SKM-1 treated with dmso at 0.1 percent for 144 hours (cell line): ENCODE results near the gene COA8.
A peak's percentile ranks its signal among the peaks of the same experiment; 100 is the strongest.
"Not testable (repeated sequence)": the region's sequence is repeated elsewhere in the genome, so short reads cannot be mapped to it uniquely, and the experiment has no call there.

ENCODE experiments used
- DNase-seq: peaks from one replicate; lab custom pipeline; 2025; ENCODE audit not compliant: unreplicated experiment; lab: John Stamatoyannopoulos, UW

COA8 gene

DNA sequence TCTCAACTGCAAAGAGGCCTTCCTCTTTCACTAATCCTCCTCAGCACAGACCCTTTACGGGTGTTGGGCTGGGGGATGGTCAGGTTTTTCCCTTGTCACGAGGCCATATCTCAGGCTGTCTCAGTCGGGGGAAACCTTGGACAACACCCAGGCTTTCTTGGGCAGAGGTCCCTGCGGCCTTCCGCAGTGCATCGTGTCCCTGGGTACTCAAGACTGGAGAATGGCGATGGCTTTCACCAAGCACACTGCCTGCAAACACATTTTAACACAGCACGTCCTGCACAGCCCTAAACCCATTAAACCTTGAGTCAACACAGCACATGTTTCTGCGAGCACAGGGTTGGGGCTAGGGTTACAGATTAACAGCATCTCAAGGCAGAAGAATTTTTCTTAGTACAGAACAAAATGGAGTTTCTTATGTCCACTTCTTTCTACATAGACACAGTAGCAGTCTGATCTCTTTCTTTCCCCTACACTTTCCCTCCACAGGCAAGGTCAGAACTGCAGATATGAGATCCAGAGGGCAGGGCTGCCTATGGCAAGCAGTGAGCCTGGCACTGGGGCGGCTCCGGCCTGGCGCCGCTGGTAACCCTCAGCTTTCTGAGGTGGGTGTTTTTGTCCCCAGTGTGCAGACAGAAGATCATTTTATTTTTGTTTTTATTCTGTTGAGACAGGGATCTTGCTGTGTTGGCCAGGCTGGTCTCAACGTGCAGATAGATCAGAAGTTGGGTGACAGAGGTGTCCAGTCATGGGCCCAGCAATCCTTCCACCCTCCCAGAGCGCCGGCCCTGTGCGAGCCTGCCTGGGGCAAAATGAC is 37.1 kb upstream of the COA8 start:
- not testable (repeated sequence) for DNase-seq

DNA sequence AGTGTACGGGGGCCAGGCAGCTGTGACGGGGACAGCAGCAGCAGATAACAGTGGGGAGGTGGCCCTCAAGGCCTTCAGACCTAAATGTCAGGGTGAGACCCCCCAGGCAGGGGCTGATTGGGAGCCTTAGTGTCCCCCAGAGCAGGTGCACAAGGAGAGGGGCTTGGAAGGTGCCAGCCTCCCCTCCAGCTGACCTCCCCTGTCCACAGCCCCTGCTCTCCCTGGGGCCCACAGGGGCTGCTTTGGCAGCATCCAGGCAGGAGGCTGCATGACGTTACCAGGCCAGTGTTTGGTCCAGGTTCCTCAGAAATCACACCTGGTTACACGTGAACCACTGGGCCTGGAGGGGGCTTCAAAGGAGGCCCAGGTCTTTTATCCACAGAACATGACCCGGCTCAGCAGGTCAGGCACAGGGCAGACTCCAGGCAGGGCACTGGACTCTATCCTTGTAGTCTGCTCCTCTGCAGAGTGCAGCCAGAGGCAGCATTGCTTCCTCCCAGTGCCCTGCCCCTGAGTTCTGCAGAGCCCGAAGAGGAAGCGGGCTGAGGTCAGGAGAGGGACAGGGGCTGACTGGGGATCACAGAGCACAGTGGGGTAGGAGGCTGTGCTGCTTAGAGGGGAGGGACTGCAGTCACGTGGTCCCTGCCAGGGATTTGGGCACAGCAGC is 36.4 kb upstream of the COA8 start:
- DNase-seq = peak; percentile 30

DNA sequence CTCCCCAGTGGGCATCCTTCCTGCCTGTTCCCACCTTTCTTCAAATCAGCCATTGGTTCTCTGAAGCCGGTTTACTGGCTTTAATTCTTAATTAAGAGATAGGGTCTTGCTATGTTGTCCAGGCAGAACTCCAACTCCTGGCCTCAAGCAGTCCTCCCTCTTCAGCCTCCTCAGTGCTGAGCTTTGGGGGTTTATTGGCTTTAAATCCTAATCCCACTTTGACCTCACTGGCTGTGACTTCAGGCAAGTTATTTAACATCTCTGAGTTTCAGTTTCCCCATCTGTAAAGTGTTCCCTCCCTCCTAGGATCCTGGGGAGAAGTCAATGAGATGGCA is 35.9 kb upstream of the COA8 start:
- no peak for DNase-seq

DNA sequence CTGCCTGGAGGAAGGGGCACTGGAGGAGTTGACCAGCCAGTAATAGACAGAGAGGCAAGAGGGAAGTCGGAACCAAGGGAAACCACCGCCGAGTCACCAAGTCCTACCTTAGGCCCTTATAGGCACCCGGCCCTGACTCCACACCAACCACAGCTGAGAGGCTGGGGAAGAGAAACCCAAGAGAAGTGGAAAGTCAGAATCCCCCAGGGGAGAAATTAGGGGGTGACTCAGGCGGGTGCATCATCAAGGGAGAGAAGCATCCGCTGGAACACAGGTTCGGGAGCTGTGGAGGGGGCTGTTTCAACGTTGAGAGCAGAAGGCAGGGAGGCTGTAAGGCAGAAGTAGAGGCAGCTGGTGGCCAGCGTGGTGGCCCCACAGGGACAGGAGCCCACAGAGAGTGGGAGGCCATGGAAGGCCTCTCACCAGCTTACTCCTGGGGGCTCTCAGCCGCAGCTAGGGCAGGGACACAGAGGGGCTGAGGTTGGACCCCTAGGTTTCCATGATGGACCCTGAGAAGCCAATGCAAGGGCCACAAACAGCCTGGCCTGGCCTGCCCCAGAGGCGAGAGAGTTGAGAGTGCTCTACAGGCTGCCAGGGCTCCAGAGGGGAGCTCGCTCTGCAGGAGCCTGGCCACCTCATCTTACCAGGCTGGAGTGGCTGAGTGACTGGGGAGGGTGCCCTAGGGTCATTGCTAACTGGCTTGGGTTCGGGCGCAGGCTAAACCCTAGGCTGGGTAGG is 35.2 kb upstream of the COA8 start:
- no peak for DNase-seq

DNA sequence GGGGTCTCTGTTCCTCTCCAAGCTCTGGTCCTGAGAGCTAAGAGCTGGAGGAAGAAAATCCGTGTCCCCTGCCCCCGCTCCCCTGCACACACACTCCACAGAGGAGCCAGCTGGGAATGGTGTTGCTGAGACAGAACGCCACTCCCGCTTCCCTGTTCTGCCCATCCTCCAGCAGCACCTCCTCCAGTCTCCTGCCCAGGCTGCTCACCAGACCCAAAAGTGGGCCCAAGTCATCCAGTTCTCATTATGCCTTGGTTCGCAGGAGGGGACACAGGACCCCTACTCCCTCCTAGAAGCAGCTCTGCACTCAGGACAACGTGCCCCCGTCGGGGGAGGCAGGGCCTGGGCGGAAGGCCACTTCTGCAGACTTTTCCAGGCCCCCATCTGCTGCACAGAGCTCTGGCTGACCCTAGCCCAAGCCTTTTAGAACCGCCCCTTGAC is 34.6 kb upstream of the COA8 start:
- DNase-seq = no peak

DNA sequence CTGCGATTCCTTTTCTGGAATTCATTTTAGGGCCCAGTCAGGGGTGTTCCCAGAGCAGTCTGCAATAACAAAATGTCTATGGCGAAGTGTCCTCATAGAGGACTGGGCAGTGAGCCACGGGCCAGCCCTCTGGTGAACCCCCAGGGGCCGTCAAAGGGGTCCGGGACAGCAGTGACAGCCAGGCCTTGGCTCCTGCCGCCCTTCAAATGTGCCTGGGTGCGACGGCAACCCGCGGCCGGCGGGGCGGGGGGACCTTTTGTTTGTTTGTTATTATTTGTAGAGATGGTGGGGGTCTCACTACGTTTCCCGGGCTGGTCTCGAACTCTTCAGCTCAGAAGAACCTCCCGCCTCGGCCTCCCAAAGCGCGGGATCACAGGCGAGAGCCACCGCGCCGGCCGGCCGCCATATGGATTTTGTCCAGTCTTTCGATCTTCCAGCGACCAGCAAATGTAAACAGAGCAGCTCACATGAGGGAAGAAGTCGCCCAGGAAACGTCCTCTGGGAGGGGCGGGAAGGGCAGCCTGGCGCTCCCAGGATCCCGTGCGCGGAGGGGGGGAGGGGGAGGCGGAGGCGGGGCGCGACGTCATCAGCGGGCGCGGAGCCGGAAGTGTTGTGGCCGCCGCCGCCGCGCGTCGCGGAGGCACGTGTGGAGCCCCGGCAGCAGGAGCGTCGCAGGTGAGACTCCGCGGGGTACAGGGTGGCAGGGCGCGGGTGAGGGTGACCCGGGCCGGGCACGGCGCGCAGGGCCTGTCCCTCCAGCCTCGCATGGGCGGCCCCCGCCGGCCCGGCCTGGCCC is 34.0 kb upstream of the COA8 start, which contains the start of gene TRMT61A:
Gene TRMT61A, plus strand, starts transcription at position 610 of the 796 bp plus-strand sequence. CDS start 783 bp downstream, outside the sequence.
- peak; percentile 51 for DNase-seq

DNA sequence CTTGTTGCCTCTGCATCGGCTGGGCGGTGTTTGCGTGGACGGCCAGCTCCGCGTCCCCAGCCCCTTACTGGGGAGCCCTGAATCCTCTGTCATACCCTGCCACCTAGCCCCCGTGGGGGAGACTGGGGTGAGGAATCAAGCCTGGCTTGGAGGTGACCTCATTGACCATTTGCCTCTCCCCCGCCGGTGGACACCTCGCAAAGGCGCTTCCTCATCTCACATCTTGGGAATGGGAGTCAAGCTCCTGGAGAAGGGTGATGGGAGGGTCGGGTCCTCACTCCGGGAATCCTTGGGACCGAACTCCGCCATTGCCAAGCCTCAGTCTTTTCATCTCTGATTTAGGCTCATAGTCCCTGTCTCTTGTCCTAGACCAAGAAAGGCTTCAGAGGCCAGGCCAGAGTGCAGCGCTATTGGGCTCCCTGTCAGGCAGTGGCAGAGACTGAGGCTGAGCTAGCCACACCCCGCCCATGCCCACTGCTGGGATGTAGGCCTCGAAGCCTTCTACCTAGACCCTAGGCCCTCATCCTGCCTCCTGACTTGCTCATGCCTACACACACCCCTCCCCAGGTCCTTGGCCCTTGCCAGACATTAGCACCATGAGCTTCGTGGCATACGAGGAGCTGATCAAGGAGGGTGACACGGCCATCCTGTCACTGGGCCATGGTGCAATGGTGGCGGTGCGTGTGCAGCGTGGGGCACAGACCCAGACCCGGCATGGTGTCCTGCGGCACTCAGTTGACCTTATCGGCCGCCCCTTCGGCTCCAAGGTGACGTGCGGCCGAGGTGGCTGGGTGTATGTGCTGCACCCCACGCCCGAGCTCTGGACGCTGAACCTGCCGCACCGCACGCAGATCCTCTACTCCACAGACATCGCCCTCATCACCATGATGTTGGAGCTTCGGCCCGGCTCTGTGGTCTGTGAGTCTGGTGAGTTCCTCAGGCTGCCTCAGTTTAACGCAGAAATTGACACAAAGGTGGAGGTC is 33.1 kb upstream of the COA8 start:
- no peak for DNase-seq

DNA sequence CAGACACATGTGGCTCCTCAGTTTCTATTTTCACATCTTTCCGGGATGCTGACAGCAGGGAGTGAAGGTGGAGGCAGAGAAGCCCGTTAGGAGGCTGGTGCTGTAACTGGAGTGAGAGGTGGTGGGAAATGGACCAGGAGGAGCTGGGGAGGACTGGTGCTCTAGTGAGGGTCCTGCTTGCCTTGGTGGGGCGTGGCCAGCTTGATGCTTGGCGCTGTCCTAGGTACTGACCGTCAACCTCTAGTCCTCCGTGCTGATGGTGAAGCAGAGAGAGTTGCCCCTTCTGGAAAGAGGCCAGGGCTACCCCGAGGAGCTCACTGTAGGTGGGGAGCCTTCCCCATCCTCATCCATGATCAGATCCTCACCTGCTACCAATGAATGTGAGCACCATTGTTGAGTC is 32.4 kb upstream of the COA8 start:
- no peak for DNase-seq

DNA sequence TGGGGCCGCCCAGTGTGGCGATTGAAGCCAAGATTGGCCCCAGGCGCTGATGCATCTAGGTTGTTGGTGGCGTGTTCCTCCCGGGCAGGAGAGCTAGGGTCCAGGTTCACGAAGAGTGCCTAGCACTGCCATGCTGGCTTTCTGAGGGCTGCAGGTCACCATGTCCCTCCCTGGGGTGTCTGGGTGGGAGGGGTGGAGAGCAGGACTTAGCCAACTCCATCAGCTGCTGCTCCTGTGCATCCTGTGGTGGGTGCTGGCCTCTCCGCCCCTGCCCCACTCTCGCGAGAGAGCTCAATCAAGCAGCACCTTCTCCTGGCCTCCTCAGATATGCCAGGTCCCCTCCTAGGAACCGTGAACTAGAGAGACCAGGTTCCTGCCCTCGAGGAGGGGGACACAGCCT is 31.9 kb upstream of the COA8 start:
- no peak for DNase-seq

DNA sequence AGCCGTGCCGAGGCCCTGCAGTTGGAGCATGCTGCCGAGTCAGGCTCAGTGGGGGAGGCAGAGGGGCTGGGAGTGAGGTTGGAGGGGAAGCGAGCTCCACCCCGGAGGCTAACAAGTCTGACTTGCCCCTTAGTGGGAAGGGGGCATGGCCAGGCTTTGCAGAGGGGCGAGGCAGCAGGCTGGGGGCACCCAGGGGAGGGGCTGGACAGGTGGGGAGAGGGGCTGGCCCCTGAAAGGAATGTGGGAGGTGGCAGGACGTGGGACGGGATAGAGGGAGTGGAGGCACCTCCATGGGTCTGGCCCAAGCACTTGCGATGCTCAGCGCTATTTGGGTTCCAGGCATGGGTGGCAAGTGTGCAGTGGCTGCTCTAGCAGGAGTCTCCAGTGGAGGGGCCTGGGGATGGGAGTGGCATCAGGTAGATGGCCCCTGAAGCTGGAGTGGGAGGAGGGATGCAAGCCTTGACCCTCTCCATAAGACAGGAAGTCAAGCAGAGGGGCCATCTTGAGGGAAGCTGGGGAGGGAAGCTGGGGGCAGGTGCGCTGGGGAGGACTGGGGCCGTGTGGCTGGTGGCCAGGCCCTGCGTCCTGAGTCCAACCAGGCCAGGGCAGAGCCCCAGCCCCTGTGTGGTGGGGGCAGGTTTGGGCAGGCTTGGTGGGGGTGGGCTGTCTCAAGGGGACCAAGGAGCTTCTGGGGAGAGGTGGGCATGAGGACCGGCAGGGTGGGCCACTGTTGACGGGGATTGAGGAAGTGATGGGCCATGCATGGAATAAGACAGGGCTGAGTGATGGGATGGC is 31.1 kb upstream of the COA8 start:
- no peak for DNase-seq

DNA sequence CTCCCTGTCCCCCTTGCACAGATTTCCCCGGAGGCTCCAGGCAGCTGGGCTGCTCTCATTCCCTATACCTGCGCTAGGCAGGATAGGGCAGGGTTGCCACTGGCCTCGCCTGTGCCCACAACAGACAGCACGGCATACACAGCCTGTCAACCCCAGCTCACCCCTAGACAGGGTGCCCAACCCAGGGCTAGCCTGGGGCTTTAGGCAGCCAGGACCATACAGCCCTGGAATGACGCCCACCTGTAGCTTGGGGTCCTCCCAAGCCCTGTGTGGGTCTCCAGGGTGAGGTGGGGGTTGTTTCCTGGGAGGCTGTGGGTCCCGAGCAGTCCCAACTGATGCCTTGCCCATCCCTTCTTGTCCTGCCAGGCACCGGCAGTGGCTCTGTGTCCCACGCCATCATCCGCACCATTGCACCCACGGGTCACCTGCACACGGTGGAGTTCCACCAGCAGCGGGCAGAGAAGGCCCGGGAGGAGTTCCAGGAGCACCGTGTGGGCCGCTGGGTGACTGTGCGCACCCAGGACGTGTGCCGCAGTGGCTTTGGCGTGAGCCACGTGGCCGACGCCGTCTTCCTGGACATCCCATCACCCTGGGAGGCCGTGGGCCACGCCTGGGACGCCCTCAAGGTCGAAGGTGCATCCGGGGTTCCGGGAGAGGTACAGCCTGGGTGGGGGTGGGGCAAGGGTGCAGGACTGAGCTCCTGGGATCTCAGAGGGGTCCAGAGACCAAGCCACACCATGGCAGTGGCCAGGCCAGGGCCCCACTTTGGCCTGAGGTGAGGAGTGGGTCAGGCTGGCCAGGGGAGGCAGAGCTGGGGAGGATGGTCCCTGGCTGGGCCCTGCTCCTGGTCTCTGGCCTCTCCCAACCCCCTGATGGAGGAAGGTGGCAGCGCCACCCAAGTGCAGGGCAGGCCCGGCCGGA is 30.3 kb upstream of the COA8 start:
- DNase-seq = no peak

DNA sequence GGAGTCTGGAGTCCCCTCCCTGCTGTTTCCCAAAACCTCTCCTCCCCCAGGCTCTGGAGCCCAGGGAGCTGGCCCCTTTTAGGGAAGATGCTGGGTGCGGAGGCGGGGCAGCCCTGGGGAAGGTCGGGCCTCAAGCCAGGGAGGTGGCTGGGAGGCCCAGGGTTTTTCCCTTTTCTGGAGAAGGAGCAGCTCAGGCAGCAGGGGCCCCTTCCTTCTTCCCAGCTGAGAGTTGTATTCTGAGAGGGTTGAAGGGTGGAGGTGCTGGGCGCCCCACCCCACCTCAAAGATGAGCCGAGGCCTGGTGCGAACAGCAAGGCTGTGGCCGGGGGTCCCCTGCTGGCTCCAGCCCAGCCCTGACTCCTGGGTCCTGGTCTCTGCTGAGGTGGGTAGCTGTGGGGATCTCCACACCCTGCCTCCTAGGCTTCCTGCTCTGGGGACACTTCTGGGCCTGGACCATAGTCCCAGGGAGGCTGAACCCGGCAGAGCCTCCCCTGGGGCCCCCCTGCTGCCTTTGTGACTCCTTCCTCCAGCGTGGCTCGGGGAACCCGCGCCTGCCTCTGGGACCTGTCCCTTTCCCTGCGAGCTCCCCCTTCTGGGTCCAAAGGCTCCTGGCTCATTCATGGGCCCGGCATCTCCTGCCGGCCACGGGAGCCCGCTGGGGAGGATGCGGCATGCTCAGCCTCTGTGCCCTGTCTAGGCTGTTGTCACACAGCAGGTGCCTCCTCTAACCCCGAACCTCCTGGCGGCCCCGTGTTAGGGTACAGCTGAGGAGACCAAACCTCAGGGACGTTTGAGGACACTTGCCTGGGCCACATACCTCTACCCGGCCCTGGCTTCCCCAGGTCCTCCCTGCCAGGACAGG is 29.4 kb upstream of the COA8 start:
- DNase-seq = no peak

DNA sequence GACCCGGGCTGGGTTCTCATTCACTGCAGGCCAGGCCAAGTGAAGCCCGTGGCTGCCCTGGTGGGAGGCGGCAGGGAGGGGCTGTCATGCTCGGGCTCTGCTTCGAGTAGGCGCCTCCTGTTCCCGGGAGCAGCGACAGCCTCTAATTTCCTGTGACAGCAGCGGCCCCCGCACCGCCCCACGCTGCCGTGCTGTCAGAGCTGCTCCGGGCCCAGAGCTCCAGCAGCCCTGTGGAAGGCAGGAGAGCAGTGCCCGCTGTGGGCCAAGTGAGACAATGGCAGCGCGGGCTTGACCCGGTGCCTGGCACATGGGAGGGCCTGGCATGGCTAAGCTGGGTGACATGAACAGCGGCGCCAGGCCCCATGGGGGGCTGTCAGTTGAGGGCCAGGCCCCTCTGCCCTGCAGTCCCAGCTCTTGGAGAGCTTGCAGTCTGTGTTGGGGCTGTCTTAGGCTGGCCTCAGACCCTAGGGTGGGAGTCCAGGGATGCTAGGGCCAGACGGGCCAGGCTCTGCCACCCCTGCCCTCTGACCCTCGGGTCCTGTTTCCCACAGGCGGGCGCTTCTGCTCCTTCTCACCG is 28.7 kb upstream of the COA8 start:
- DNase-seq = no peak

DNA sequence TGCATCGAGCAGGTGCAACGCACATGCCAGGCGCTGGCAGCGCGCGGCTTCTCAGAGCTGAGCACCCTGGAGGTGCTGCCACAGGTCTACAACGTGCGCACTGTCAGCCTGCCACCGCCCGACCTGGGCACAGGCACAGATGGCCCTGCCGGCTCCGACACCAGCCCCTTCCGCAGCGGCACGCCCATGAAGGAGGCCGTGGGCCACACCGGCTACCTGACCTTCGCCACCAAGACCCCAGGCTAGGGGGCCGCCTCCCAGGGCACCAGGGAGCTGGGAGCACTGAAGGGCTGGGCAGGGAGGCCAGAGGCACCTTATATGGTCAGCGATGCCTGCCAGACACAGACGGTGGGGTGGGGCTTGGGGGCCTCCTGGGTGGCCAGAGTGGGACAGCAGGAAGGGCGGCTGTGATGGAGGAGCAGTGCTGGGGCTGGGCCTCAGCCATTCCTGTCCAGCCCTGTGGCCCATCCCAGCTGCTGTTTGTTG is 28.1 kb upstream of the COA8 start:
- no peak for DNase-seq

DNA sequence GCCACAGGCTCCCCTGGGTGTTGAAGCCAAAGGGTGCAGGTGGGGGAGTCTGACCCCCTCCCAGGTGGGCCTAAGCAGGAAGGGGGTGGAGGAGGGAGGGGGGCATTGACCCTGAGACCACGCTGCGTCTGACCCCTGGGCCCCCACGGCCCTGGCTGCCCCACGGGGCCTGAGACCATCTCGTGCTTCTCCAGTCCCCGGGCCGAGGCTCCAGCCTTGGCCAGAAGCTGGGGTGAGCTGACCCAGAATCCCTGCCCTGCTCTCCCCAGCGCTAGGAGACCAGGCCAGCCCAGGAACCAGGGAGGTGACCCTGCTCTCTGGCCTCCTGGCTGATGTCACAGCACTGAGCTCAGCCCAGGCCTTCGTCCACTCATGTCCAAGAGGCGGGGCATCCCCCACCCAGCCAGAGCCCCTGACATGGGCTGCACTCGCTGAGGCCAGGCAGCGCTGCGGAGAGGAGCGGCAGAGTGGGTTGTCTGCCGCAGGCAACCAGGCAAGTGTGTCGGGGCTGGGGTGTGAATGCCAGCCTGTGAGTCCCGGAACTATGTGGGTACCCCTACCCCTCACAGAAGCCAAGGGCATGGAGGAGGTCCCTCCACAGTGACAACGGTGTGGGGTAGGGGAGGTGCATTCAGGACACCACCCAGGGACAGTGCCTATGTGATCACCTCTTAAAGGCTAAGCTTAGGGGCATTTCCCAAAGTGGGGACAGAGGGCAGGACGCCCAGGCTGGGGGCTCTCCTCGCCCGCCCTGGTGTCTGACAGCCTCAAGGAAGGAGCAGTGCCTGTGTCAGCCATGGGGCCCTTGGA is 27.5 kb upstream of the COA8 start:
- DNase-seq = no peak
